ENCODE data around the gene ENOX1.

The ENOX1 gene

DNA sequence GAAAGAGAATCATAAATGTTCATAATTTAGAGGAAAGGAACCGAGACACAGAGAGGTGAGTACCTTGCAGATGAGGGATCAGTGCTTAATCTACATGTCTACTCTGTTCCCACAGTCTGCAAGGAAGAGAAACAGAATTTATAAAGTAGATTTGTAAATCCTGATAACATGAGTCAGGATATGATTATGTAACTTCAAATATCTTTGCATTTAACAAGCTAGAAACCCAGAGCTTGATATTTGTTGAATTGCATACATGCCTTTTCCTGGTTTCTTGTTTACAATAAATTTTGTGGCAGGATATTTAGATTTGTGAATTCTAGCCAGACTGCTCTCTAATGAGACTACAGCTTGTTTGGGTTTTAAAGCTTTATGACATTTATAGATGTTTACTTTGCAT, 219.2 kb downstream of the ENOX1 start:
- no peaks in the 10 kb centered on the region for H3K36me3 ChIP-seq (ENCODE audit: insufficient read depth, low read length)
- no peak overlapping the region for H2AFZ ChIP-seq (ENCODE audit: low read length)
- no peaks in the 10 kb centered on the region for H3K27me3 ChIP-seq (ENCODE audit: insufficient read depth, low read length)
- H3K4me1 ChIP-seq (ENCODE audit: insufficient read depth, low read length, severe bottlenecking) = no peaks in the 10 kb centered on the region
- no peak overlapping the region for H3K4me3 ChIP-seq (ENCODE audit: low read depth, low read length, poor library complexity, severe bottlenecking)
- no peaks in the 10 kb centered on the region for H3K79me2 ChIP-seq (ENCODE audit: insufficient read depth, low read length)
- no peak overlapping the region for H3K4me2 ChIP-seq (ENCODE audit: low read length)
- no peaks in the 10 kb centered on the region for H3K9me2 ChIP-seq (ENCODE audit: low read depth, low read length)
- H4K20me1 ChIP-seq (ENCODE audit: insufficient read depth, low read length) = no peaks in the 10 kb centered on the region
- no peak overlapping the region for H3K9ac ChIP-seq (ENCODE audit: low read length)
- no peak for TF ChIP-seq EZH2 (IDR thresholded peaks at IDR 0.05; ENCODE audit: borderline replicate concordance, low read length)
- TF ChIP-seq, protein P1, sequence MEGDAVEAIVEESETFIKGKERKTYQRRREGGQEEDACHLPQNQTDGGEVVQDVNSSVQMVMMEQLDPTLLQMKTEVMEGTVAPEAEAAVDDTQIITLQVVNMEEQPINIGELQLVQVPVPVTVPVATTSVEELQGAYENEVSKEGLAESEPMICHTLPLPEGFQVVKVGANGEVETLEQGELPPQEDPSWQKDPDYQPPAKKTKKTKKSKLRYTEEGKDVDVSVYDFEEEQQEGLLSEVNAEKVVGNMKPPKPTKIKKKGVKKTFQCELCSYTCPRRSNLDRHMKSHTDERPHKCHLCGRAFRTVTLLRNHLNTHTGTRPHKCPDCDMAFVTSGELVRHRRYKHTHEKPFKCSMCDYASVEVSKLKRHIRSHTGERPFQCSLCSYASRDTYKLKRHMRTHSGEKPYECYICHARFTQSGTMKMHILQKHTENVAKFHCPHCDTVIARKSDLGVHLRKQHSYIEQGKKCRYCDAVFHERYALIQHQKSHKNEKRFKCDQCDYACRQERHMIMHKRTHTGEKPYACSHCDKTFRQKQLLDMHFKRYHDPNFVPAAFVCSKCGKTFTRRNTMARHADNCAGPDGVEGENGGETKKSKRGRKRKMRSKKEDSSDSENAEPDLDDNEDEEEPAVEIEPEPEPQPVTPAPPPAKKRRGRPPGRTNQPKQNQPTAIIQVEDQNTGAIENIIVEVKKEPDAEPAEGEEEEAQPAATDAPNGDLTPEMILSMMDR (IDR thresholded peaks at IDR 0.05; ENCODE audit: low read length) = no peak
- H3K9me3 ChIP-seq (ENCODE audit: low read length) = no peaks in the 10 kb centered on the region
- no peaks in the 10 kb centered on the region for H3F3A ChIP-seq (ENCODE audit: insufficient read depth, low read length)
- H3K27ac ChIP-seq (ENCODE audit: low read depth, low read length, poor library complexity, severe bottlenecking) = no peak overlapping the region

DNA sequence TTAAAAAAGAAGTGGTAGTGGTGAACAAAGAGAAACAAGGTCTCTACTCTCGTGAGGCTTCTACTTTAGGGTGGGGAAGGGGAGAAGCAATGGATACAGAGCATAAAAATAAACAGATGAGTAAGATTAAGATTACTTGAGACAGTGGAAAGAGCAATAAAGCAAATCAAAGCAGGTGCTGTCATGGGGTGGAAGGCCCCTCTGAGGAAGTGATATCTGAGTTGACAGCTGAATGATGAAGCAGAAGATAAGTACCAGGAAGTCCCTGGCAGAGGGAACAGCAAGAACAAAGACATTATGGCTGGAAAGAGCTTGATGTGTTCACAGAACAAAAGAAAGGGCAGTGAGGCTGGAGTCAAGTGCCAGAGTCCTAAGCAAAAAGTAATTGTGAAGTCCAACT, 221.8 kb downstream of the ENOX1 start:
- no peaks in the 10 kb centered on the region for H3K9me2 ChIP-seq (ENCODE audit: low read depth, low read length)
- H3K4me3 ChIP-seq (ENCODE audit: low read depth, low read length, poor library complexity, severe bottlenecking) = no peak overlapping the region
- no peak overlapping the region for H3K4me2 ChIP-seq (ENCODE audit: low read length)
- H3K4me1 ChIP-seq (ENCODE audit: insufficient read depth, low read length, severe bottlenecking) = no peaks in the 10 kb centered on the region
- H3K9ac ChIP-seq (ENCODE audit: low read length) = no peak overlapping the region
- no peaks in the 10 kb centered on the region for H3K27me3 ChIP-seq (ENCODE audit: insufficient read depth, low read length)
- no peaks in the 10 kb centered on the region for H3K36me3 ChIP-seq (ENCODE audit: insufficient read depth, low read length)
- no peak for TF ChIP-seq EZH2 (IDR thresholded peaks at IDR 0.05; ENCODE audit: borderline replicate concordance, low read length)
- TF ChIP-seq, protein P1 (IDR thresholded peaks at IDR 0.05; ENCODE audit: low read length) = no peak
- H4K20me1 ChIP-seq (ENCODE audit: insufficient read depth, low read length) = no peaks in the 10 kb centered on the region
- H3K9me3 ChIP-seq (ENCODE audit: low read length) = no peaks in the 10 kb centered on the region
- H2AFZ ChIP-seq (ENCODE audit: low read length) = no peak overlapping the region
- no peaks in the 10 kb centered on the region for H3K79me2 ChIP-seq (ENCODE audit: insufficient read depth, low read length)
- H3K27ac ChIP-seq (ENCODE audit: low read depth, low read length, poor library complexity, severe bottlenecking) = no peak overlapping the region
- no peaks in the 10 kb centered on the region for H3F3A ChIP-seq (ENCODE audit: insufficient read depth, low read length)

DNA sequence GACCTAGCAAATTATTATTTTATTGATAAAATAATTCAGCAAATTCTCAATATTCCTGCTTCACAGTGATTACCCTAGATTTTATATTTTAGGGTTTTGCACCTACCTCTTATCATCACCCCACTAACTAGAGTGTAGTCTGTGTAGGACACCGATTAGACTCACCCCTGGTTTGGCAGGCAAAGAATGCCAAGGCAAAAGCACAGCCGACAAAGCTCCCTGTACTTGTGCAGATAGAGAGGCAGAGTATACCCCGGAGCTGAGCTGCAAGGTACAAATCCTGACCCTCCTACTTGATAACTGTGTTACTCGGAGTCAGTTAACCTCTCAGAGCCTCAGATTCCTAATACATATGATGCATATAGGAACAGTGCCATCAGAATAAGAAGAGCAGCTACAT, 225.7 kb downstream of the ENOX1 start:
- Histone ChIP-seq H3K4me2 (ENCODE audit: low read length) (no peak overlapping the region), H3K27ac (ENCODE audit: low read depth, low read length, poor library complexity, severe bottlenecking) (no peak overlapping the region), H3K9me3 (ENCODE audit: low read length) (no peaks in the 10 kb centered on the region), H3F3A (ENCODE audit: insufficient read depth, low read length) (no peaks in the 10 kb centered on the region), H3K79me2 (ENCODE audit: insufficient read depth, low read length) (no peaks in the 10 kb centered on the region), H3K4me3 (ENCODE audit: low read depth, low read length, poor library complexity, severe bottlenecking) (no peak overlapping the region), H3K36me3 (ENCODE audit: insufficient read depth, low read length) (no peaks in the 10 kb centered on the region), H3K9me2 (ENCODE audit: low read depth, low read length) (no peaks in the 10 kb centered on the region), H3K27me3 (ENCODE audit: insufficient read depth, low read length) (no peaks in the 10 kb centered on the region), H4K20me1 (ENCODE audit: insufficient read depth, low read length) (no peaks in the 10 kb centered on the region), H3K4me1 (ENCODE audit: insufficient read depth, low read length, severe bottlenecking) (no peaks in the 10 kb centered on the region), H3K9ac (ENCODE audit: low read length) (no peak overlapping the region), H2AFZ (ENCODE audit: low read length) (no peak overlapping the region)
- TF ChIP-seq, protein P1 (IDR thresholded peaks at IDR 0.05; ENCODE audit: low read length) = no peak

All from OCI-LY1 (cell line).